ENCODE results near the gene PHC2. TPM values are rescaled to one million over a fixed set of nuclear protein-coding genes. Genes with fewer than 3 reads are reported as not detected.

Gene PHC2
- total RNA-seq, 2 experiments from 2014 or later = 37.7 to 39.5 TPM

DNA sequence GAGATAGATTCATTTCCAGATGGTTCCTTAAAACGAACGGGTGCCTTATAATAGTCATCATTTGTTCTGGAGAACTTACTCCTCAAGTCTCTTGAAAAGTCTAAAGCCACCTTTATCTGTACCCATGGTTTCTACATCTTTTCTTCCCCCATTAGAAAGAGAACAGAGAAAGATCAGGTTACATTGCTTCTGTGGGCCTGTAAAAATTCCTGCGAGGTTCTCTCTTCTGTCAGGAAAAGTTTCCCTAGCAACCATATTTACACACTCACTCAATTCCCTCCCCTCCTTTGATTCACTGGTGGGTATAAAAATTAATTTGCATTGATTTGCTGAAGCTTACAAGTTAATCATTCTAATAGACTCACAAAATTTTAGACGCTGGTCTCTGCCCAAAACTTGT lies 6.7 kb downstream of the PHC2 start:
- H3K4me1 Mint-ChIP-seq (ENCODE audit: low read depth) = no peaks in the 10 kb centered on the region
- peaks cover 51% of the 10 kb centered on the region for H3K27me3 Mint-ChIP-seq
- peaks cover 1% of the 10 kb centered on the region for H3K9me3 Mint-ChIP-seq
- TF ChIP-seq, protein P1, sequence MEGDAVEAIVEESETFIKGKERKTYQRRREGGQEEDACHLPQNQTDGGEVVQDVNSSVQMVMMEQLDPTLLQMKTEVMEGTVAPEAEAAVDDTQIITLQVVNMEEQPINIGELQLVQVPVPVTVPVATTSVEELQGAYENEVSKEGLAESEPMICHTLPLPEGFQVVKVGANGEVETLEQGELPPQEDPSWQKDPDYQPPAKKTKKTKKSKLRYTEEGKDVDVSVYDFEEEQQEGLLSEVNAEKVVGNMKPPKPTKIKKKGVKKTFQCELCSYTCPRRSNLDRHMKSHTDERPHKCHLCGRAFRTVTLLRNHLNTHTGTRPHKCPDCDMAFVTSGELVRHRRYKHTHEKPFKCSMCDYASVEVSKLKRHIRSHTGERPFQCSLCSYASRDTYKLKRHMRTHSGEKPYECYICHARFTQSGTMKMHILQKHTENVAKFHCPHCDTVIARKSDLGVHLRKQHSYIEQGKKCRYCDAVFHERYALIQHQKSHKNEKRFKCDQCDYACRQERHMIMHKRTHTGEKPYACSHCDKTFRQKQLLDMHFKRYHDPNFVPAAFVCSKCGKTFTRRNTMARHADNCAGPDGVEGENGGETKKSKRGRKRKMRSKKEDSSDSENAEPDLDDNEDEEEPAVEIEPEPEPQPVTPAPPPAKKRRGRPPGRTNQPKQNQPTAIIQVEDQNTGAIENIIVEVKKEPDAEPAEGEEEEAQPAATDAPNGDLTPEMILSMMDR (IDR thresholded peaks at IDR 0.05) = no peak
- no peak for DNase-seq
- Histone ChIP-seq H3K27ac (ENCODE audit: low read depth in 1 of 2, low read length in 2 of 2) (no peak overlapping the region), H3K4me3 (ENCODE audit: low read length) (no peak overlapping the region), H3K4me1 (ENCODE audit: insufficient read depth, low read length) (no peaks in the 10 kb centered on the region), H3K9me3 (ENCODE audit: control insufficient read depth in 1 of 2, insufficient read depth in 1 of 2, low read length in 2 of 2) (no peaks in the 10 kb centered on the region), H3K36me3 (ENCODE audit: insufficient read depth, low read length) (no peaks in the 10 kb centered on the region), H3K27me3 (ENCODE audit: control insufficient read depth in 1 of 2, insufficient read depth in 2 of 2, low read length in 2 of 2) (peaks cover 9 to 24% of the 10 kb centered on the region in 2 experiments)
- ChIA-PET POLR2A (no interaction called here), CTCF (no interaction called here)
- H3K4me3 Mint-ChIP-seq = no peak overlapping the region
- intact Hi-C loops (cut with DNase I, micrococcal nuclease) = no loop called here
- no peak for ATAC-seq (ENCODE audit: poor library complexity)
- no peak overlapping the region for H3K27ac Mint-ChIP-seq
- no peaks in the 10 kb centered on the region for H3K36me3 Mint-ChIP-seq (ENCODE audit: low read depth)

DNA sequence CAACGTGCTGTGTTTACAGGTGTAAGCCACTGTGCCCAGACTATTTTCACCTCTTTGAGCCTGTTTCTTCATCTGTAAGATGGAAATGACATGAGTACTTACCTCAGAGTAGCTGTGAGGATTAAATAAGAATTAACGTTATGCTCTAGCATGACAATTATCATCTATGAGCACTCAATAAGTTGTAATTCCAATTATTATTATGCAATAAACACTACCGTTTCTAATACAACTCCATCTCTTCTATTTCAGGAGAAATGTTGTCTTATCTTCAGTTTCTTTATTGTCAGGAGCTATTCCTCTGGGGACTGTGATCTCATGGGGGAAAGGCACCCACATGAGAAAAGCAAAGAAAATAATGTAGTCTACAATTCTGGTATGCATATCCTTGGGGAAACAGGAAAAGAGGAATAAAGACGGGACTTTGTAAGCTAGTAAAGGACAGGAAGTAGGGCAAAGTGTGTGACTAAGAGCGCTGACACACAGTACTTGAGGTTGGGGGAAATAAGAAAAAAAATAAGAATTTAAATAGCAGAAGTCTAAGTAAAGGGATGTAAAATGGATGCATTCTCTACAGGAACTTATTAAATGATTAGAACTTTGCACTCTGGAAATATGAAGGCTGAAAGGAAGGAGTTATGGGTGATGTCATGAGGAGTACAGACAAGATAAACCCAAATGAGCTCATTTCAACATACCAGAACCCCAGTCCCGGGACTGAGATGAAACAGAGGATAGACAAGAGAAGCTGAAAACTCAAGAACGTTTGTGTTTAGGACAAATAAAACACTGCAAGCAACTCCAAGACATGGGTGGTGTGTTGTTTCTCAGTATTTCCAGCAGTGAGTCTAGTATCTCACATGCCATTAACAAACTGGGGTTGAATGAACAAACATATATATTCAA lies 9.8 kb downstream of the PHC2 start:
- H3K36me3 Mint-ChIP-seq (ENCODE audit: low read depth) = peaks cover 5% of the 10 kb centered on the region
- H3K4me3 Mint-ChIP-seq = no peak overlapping the region
- ChIA-PET CTCF (interaction anchor here (1.6 kb wide), 1 partner anchor 13 kb away, joined by 4 read pairs; no protein-coding TSS in a partner anchor), POLR2A (no interaction called here)
- Histone ChIP-seq H3K4me1 (ENCODE audit: insufficient read depth, low read length) (no peaks in the 10 kb centered on the region), H3K4me3 (ENCODE audit: low read length) (no peak overlapping the region), H3K36me3 (ENCODE audit: insufficient read depth, low read length) (no peaks in the 10 kb centered on the region), H3K27ac (ENCODE audit: low read depth in 1 of 2, low read length in 2 of 2) (no peak overlapping the region), H3K27me3 (ENCODE audit: control insufficient read depth in 1 of 2, insufficient read depth in 2 of 2, low read length in 2 of 2) (peaks cover 0 to 5% of the 10 kb centered on the region in 2 experiments), H3K9me3 (ENCODE audit: control insufficient read depth in 1 of 2, insufficient read depth in 1 of 2, low read length in 2 of 2) (peaks cover 4% of the 10 kb centered on the region in 2 experiments)
- ATAC-seq (ENCODE audit: poor library complexity) (no peak), DNase-seq (peak in 2 of 14 experiments; percentile 26 to 31)
- intact Hi-C loops (cut with DNase I, micrococcal nuclease) = no loop called here
- H3K27ac Mint-ChIP-seq = no peak overlapping the region
- no peaks in the 10 kb centered on the region for H3K4me1 Mint-ChIP-seq (ENCODE audit: low read depth)
- H3K27me3 Mint-ChIP-seq = peaks cover 47% of the 10 kb centered on the region
- H3K9me3 Mint-ChIP-seq = peaks cover 9% of the 10 kb centered on the region
- TF ChIP-seq, protein P1 (IDR thresholded peaks at IDR 0.05) = no peak

DNA sequence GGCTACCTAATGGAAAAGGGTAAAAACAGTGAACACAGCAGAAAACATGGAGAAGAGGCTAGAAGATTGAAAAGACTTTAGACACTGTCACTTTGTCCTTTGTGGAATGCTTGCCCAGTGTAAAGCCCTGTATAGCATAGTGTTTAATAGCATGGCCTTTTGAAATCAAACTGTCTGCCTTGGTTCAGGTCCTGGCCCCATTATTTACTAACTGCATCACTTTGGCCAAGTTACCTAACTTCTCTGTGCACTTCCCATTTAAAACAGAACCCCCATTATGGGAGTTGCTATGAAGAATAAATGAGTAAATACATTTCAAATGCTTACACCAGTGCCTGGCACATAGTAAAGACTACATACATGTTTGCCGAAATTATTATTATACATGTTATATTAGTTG lies 12.1 kb downstream of the PHC2 start:
- no peak for DNase-seq
- H3K27me3 Mint-ChIP-seq = peaks cover 31% of the 10 kb centered on the region
- H3K4me3 Mint-ChIP-seq = no peak overlapping the region

More for the DNA sequence above, 12.1 kb downstream of the PHC2 start:
- Histone ChIP-seq H3K4me1 (ENCODE audit: insufficient read depth, low read length) (no peaks in the 10 kb centered on the region), H3K36me3 (ENCODE audit: insufficient read depth, low read length) (no peaks in the 10 kb centered on the region), H3K4me3 (ENCODE audit: low read length) (no peak overlapping the region), H3K9me3 (ENCODE audit: control insufficient read depth in 1 of 2, insufficient read depth in 1 of 2, low read length in 2 of 2) (peaks cover 7 to 19% of the 10 kb centered on the region in 2 experiments), H3K27ac (ENCODE audit: low read depth in 1 of 2, low read length in 2 of 2) (no peak overlapping the region), H3K27me3 (ENCODE audit: control insufficient read depth in 1 of 2, insufficient read depth in 2 of 2, low read length in 2 of 2) (peaks cover 0 to 5% of the 10 kb centered on the region in 2 experiments)
- TF ChIP-seq, protein P1 (IDR thresholded peaks at IDR 0.05) = no peak
- no peak for ATAC-seq (ENCODE audit: poor library complexity)
- Mint-ChIP-seq H3K36me3 (ENCODE audit: low read depth) (peaks cover 9% of the 10 kb centered on the region), H3K9me3 (peaks cover 16% of the 10 kb centered on the region), H3K27ac (no peak overlapping the region), H3K4me1 (ENCODE audit: low read depth) (no peaks in the 10 kb centered on the region)
- ChIA-PET POLR2A (no interaction called here), CTCF (no interaction called here)
- intact Hi-C loops (cut with DNase I, micrococcal nuclease) = no loop called here

Measured in CD4-positive, alpha-beta T cell (primary cell).